ENCODE measurements around the gene TP53AIP1.
A peak's percentile ranks its signal among the peaks of the same experiment; 100 is the strongest.

Gene TP53AIP1

DNA sequence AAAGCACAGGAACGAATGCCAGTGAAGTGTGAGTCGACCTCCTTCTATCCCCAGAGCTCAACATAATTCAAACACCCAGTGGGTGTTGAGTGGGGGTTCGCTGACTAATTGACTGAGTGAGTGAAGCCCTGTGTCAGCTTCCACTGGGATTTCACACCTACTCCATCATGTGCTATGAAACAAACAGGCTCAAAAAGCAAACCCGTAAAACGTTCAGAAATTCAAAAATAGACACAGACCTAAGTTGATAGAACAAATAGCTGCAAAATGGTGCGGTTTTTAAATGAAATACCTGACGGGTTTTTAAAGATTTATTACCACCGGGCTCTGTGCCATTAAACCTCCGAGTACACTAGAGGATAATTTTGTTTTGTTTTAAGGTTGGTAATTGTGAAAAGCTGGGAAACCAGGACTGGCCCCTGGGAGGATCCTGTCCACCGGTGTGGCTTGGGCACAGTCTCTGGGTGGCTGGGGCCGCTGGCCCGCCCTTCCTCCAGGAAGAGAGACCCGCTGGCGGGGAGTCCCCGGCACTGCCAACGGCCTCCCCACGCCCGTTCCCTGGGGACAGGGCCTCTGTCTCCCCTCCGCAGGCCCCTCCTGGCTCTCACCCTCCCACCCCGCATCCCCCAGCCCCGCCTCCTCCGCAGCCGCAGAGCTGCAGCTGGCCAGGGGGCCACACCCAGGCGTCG lies 37.9 kb downstream of the TP53AIP1 start:
- peak; percentile 86 for DNase-seq

DNA sequence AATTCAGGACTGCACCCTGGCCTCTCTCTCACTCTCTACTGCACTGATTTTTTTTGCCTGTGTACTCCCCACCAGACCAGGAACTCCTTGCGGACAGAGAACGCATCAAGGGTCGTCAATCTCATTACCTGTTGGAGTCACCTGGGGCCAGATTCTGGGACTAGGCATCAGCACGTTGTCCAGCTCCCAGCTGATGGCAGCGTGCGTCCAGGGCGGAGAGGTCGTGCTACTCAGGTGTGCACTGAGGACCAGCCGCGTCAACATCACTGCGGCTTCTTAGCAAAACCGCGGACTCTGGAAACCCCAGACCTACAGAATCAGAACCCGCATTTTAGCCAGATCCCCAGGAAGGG lies 38.4 kb downstream of the TP53AIP1 start:
- no peak for DNase-seq

DNA sequence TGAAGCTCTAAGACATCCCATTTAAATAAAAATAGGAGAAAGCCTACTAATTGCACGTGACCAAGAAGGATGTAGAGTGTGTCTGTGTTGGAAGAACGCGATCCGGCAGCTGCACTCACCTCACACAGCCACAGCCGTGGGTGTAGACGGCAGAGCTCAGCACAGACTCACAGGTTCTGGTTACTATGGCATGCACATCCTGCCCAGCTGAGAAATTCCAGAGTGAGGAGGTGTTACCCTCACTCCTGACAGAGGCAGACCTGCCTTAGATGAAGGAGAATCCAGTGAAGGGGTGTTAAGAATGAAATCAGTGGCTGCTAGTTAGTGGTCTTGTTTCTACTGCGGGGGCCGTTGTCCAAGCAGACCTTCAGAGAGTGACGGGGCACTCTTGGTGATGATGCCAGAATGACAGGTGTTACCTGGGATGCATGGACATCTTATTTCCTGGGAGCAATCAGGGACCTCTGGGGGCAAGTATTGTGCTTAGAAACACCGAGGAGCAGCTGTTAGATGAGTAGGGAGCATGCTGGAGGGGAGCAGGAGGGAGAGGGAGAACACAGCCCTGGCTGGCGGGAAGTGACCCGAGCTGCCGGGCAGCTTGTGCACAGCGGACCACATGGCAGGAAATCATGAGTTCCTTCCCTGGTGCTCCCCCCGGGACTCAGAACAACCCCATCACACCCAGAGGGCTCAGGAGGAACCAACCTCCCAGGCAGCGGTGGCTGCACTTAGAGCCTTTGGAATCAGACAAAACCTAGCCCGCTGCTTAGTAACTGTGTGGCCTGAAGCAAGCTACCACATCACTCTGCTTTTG lies 39.2 kb downstream of the TP53AIP1 start:
- peak; percentile 18 for DNase-seq

DNA sequence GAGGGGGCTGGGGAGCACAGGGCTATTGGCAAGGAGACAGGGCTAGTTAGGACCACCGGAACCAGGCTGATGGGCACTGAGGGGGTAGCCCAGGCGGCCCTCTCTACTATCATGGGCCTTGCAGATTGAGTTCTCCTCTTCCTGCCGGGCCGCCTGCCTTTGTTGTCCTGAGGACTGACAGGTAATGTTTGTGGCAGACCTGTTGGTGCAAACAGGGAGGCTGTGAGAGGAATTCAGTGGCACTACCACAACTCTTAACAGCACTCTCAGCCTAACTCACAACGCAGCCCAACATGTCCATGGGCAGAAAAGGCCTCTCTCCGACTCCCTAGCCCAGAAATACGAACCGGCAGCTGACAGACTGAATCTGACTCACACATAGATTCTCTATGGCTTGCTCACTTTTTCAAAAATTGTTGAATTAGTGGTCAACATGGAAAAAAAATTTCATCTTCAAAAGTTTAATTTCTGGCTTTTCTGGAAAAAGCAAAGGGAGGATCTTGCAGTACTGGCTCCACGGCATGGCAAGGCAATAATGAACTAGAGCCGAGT lies 40.1 kb downstream of the TP53AIP1 start:
- no peak for DNase-seq

DNA sequence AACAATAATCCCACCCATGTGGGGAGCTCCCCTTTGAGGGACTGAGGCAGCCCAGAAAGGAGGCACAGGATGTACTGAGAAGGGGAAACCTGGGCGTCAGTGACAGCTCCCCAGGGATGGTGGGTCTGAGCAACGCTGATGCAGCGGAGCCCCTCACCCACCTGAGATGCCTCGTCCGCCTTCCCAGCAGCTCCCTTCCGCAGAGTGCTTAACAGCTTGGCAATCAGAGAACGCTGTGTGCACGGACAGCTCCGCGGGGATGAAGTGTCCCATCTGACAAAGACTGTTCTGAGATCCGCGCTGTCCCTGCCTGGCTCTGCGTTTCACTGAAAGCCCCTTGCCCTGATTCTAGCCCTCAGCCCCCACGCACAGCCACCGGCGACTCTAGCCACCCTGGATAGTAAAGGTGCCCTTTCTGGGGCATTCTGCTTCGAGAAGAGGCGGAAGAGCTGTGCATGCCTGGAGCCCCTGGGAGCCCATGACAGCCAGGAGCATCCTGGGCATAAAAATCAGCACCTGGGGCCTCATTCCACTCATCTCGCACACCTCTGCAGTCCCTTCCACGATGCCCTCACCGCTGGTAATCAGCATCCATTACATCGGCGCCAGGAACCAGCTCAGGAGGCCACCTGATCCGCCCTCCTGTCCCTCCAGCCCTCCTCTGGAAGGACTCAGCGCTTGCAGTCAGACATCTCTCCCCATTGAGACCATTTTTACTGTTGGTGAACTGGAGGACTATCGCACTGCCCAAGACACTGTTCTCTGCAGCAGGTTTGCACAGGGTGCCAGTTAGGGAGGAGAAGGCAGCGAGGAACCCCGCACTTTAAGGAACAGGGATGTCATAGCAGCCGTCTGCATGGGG lies 40.8 kb downstream of the TP53AIP1 start:
- DNase-seq, result no peak

DNA sequence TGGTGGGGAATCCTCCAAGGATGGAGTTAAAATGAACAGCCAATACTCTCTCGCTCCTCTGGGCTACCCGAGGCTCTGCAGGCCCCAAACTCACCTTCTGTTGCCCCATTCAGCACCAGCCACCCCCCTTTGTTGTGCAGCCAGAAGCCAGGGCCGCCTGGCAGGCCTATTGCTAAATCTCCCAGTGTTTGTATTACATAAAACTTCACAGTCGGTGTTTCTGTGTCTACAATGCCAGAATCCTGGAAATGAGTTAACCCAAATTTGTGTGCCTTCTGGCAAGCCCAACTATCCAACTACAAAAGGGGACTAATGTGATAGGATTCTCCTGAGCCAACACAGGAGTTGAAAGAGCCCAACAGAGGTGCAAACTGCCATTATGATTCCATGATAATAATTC lies 42.2 kb downstream of the TP53AIP1 start:
- DNase-seq, result peak; percentile 53

DNA sequence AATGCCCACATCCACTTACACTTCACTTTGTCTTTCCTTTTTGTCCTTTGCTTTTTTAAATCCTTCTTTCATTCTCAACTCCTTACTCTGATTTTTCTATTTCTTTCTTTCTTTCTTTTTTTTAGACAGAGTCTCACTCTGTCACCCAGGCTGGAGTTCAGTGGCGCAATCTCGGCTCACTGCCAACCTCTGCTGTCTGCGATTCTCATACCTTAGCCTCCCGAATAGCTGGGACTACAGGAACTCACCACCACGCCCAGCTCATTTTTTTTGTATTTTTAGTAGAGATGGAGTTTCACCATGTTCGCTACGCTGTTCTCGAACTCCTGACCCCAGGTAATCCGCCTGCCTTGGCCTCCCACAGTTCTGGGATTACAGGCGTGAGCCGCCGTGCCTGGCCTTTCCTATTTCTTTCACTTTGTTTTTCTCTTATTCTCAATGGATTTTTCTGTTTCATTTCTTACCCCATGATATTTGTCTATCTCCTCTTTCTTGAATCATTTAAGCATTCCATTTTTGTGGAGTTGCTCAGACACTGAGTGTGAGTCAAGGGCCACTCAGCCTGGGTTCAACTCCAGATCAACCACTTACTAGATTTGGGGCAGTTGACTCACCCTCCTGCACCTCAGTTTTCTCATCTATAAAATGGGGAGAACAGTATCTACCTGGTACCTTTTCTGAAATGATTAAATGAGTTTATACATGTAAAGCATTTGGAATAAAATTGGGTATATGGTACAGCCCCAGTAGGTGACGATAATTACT lies 43.9 kb downstream of the TP53AIP1 start:
- peak; percentile 22 for DNase-seq

DNA sequence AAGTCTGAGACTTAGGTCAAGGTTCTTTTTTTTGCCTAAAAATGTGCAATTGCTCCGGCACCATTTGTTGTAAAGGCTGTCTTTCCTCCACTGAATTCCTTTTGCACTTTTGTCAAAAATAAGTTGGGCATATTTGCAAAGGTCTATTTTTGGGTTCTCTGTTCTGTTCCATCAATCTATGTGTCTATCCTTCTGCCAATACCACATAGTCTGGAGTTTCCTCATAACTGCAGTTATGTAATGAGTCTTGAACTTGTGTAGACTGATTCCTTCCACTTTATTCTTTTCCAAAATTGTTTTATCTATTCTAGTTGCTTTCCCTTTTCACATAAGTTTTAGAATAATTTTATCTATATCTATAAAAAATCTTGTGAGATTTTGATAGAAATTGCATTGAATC lies 44.8 kb downstream of the TP53AIP1 start:
- DNase-seq, result no peak

DNA sequence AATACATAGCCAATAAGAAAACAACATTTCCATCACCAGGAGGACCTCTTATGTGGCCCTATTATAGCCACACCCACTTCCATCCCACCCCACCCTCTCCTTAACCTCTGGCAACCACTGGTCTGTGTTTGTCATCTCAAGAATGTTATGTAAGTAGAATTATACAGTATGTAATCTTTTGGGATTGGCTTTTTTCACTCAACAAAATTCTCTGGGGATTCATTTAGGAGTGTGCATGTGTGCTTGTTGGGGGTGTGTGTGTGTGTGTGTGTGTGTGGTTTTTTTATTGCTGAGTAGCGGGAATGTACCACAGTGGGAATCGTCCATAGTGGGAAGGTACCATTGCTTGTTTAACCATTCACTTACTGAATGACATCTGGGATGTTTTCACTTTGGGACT lies 46.3 kb downstream of the TP53AIP1 start:
- DNase-seq, result peak; percentile 14

DNA sequence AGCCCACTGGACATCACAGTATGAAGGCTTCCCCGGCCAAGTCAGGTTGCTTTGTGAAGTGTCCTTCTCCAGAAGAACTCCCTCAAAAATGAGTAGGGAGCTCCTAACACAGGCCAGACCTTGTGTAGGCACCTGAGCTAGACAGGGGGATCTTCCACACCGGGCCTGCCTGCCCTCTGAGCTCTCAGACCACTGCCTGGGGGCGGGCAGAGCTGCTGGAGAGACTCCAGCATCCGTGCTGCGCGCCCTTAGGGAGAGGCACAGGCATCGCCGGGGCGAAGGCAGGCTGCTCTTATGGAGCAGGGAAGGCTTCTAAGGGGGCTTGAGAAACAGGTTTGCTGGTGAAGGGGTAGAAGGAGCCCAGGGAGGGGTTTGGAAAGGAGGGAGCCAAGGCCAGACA lies 47.1 kb downstream of the TP53AIP1 start:
- no peak for DNase-seq

DNA sequence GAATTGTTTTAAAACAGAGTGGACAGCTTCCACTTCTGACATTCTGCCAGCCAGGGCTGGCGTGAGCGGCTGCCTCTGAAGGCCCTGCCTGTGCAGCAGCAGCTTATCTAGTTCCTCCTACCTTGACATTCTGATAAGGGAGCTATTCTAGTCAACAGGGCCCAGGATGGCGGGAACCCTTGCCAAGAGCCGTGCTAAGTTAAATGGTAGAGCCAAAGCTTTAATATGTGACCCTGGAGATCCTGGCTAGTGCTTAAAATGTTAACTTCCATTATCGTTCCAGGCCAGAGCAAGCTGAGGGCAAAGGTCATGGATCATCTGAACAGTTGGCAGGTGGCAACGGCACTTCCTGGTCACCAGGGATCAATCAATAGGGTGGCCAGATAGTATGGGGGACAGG lies 48.0 kb downstream of the TP53AIP1 start:
- DNase-seq, result no peak

DNA sequence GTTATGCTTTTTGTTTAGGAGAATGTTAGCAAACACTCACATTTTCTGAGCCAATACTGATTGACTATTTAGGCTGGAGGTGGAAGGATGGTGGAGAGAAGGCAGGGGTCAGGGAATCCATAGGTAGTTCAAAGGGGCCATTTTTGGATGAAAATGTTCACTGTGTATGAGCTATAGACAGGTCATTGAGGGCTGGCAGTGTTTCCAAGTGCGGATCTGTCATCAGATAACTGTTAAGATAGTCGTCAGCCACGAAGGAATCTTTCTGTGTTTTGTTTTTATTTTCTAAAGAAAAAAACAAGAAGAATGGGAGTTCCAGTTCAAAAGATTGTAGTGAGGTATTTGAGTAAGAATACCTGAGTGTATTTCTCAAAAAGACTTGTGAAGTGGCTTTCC lies 48.4 kb downstream of the TP53AIP1 start:
- DNase-seq, result no peak

DNA sequence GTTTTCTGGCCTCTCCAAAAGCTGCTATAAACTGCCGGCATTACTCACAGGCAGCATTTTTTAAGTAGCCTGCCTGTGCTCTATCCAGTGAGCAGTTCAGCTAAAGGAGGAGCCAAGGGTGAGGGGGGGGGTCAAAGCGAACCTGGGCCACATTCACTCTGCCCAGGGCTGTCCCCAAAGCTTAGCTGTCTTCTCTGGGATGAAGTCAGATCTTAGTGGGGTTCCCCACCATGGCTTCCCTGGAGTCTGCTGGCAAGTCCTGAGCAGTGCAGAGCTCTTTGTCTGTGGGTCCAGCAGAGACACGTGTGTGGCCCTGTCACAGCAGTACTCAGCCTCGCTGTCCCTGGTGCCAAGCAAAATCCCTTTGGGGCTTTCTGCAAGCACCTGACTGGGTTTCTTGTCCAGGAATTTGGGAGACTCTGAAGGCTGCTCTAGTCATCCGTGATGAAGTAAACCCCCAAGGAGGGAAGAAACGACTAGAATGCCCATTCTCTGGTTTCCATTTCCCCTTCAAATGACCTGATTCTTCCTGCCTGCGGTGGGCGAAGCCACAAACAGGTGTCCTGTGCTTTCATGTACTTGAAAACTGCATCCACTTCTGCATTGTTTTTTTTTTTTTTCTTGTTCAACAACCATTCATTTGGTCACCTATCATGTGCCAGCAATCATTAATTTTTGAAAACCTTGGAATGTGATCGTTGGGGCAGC lies 48.9 kb downstream of the TP53AIP1 start:
- no peak for DNase-seq

DNA sequence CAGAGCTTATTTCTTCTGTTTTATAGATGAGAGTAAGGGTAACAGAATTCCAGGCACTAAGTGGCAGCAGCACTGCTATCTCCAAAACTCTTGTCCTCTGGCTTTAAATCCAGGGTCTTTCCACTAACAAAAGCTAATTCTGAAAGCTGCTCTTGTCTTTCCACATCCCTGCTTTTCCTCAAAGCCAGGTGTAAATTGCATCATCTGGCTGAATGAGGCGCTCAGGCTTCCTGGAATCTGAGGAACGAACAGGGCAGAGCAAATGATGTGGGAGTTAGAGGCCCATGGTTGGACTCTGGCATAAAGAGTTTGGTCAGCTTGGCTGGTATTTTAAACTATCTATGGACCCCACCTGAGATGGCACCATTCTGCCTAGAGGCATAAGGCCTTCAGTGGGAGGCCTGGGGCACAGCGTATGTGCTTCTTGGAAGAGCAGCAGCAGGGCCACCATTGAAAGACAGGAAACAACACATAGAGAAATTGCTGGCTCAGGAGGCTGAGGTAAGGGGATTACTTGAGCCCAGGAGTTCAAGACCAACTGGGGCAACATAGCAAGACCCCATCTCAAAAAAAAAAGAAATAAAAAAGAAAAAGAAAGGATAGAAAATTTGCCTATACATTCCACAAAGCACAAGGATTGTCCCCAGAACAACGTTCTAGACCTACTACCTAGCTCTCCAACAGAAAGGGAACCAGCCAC lies 49.7 kb downstream of the TP53AIP1 start:
- peak; percentile 14 for DNase-seq

DNA sequence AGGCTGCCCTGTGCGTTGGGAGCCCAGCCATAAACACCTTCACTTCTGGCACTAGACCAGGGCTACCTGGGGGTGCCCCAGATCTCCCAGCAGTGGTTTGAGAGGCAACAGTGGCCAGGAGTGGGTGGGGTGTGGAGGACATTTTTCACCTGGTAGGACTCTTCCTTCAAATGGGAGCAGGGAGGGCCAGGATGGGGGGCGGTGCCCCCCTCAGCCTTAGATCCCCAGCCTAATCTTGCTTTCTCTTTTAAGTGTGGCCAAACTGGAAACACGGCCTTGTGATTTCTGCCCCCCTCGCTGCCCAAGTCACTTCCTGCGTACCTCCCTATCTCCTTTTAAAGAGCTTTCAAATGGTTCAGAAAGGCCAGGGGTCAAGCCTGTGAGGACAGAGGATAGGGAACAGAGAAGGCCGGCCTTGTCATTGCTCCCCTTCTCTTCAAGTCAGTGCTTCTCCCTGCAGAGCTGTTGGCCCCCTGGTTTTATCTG lies 50.7 kb downstream of the TP53AIP1 start:
- DNase-seq, result no peak

DNA sequence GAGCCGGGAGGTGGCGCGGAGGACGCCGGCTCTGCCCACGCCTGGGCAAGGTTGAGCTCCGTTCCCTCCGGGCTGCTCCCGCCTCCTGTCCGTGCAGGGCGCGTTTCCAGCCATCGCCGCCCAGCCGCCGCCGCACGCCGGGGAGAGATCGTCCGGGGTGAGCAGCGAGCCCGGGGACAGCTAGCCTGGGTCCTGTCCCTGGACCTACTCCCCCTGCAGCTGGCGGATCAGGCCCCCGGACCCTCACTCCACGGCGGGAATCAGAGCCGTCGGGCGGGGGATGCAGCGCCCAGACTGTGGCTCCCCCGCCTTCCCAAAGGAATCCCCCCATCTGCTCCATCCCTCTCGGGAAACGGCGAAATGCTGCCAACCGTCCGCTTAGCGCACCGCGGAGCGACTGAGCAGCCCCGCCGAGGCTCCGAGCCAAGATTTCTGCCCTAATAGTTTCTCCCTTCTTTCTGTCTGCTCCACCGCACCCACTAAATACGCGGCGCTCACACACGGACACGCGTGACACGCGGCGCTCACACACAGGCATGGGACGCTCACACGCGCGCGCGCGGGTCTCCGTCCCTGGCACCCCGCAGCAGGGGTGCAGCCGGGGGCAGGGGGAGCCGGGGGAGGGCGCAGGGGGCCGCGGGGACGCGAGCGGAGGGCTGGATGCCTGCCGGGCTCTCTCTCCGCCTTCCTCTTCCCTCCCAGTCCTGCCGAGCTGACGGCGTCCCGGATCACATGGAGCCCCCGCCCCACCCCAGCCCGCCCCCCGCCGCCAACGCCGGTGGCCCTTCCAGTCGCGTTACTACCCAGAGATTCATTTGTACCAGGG lies 51.9 kb downstream of the TP53AIP1 start, which contains the start of gene KCNJ5:
TSS of gene KCNJ5 (plus strand) at position 814 of the 826 bp plus-strand sequence. CDS start 19,918 bp downstream, outside the sequence.
- DNase-seq, result peak; percentile 61

DNA sequence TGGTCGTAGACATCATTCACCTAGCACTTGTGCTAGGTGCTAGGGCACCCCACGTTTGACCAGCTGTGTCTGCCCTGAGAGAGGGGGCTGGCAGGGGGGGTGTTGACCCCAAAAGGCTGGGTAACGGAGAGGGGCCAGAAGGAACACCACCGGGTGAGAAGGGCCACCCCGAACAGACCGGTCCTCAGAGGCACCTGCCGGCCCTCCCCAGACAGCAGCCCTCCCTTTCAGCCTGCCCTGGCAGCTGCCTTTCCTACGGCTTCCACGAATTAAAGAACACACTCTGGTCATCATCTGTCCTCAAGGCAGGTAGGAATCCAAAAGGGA lies 52.5 kb downstream of the TP53AIP1 start:
- no peak for DNase-seq

DNA sequence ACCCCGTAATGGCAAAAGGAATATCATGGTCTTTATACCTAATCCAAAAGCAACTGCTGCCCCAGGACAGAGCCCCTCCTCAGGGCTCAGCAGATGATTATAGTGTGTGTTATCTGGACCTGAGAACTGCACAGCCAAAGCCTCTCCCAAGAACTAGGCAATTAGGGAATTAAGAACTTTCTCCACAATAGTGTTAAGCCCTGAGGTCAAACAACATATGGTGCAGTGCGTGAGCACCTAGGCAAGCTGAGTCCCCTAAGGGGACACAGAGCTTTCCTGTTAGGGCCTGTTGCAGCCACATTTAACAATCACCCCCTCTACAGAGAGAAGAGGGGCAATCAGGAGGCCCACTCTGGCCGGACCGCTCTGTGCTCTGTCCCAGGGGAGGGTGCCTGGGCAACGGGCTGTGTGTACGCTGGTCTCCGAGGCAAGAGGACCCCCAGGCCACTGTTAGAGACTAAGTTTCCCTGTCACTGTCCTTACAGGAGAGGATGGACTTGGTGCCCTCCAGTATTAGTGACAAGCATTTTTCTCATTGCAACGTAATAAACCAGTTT lies 52.9 kb downstream of the TP53AIP1 start:
- DNase-seq, result peak; percentile 47
